H1 (cell line): ENCODE results near the gene CEP85. TPM values are rescaled to one million over a fixed set of nuclear protein-coding genes. Genes with fewer than 3 reads are reported as not detected.

ENCODE experiments used
- CTCF ChIA-PET: fragments of 300-600 bp; sonication (Branson Sonifier 250); formaldehyde crosslinking; loops from one replicate; lab custom pipeline; 2021; ENCODE audit not compliant: partially characterized antibody; lab: Charles Lee
- POLR2A ChIA-PET: fragments of 300-600 bp; sonication (Branson Sonifier 250); formaldehyde crosslinking; loops from one replicate; lab custom pipeline; 2021; ENCODE audit warnings: inconsistent platforms; ENCODE audit not compliant: partially characterized antibody; lab: Charles Lee
- DNase-seq, 2 experiments: peaks; one replicate each; pipeline versions ENCODE4 v3.0.0 to v3.0.0-alpha.2; 2010 to 2022; ENCODE audit warnings: low spot score in 2 of 2, low read depth in 1 of 2, mixed read lengths in 1 of 2
- FAIRE-seq: peaks from 2 replicates; lab custom pipeline; 2011; peaks lifted over from hg19 to GRCh38; lab: Jason Lieb, UNC
- H2AFZ ChIP-seq: 2 replicates; pipeline ENCODE4 v1.8.1; 2012; ENCODE audit warnings: low read length, inconsistent platforms
- H2AK5ac ChIP-seq: 2 replicates; pipeline ENCODE4 v1.6.1; 2013; ENCODE audit warnings: low read depth, low read length
- H2BK120ac ChIP-seq: replicated peaks from 2 replicates; pipeline ENCODE3; 2013; ENCODE audit warnings: low read depth, low read length, inconsistent platforms
- H2BK12ac ChIP-seq: 2 replicates; pipeline ENCODE4 v1.6.1; 2013; ENCODE audit warnings: low read depth, low read length
- H2BK15ac ChIP-seq: 2 replicates; pipeline ENCODE4 v1.6.1; 2013; ENCODE audit warnings: low read length
- H2BK20ac ChIP-seq: 2 replicates; pipeline ENCODE4 v1.6.1; 2013; ENCODE audit warnings: low read length
- H2BK5ac ChIP-seq: 2 replicates; pipeline ENCODE4 v1.6.1; 2013; ENCODE audit warnings: low read depth, low read length
- H3K14ac ChIP-seq: 2 replicates; pipeline ENCODE4 v1.6.1; 2013; ENCODE audit warnings: inconsistent platforms; ENCODE audit not compliant: insufficient read length
- H3K18ac ChIP-seq: 2 replicates; pipeline ENCODE4 v1.6.1; 2013; ENCODE audit warnings: low read length; ENCODE audit errors: extremely low read depth
- H3K23ac ChIP-seq: 2 replicates; pipeline ENCODE4 v1.6.1; 2013; ENCODE audit warnings: inconsistent platforms; ENCODE audit not compliant: insufficient read length
- H3K23me2 ChIP-seq: 2 replicates; pipeline ENCODE4 v1.6.1; 2013; ENCODE audit warnings: low read depth, low read length
- H3K27ac ChIP-seq: 2 replicates; pipeline ENCODE4 v1.6.1; 2011; ENCODE audit warnings: low read depth, low read length, inconsistent platforms
- H3K27me3 ChIP-seq, 4 experiments: replicated peaks in 1 of 4; 1 replicate in 1 of 4; 2 replicates in 3 of 4; pipeline versions ENCODE4 v1.6.1 to v1.8.1; 2011 to 2013; ENCODE audit warnings: low read length in 3 of 4, mild to moderate bottlenecking in 3 of 4, inconsistent platforms in 2 of 4, mixed read lengths in 2 of 4, moderate library complexity in 1 of 4; ENCODE audit not compliant: control insufficient read depth in 3 of 4, insufficient read depth in 3 of 4; ENCODE audit errors: extremely low read depth in 1 of 4
- H3K36me3 ChIP-seq, 4 experiments: 2 replicates each; pipeline versions ENCODE4 v1.6.1 to v1.8.1; 2011 to 2013; ENCODE audit warnings: mild to moderate bottlenecking in 4 of 4, low read length in 3 of 4, moderate library complexity in 2 of 4, control low read depth in 1 of 4, inconsistent platforms in 1 of 4; ENCODE audit not compliant: insufficient read depth in 4 of 4, control insufficient read depth in 2 of 4
- H3K4ac ChIP-seq: replicated peaks from 2 replicates; pipeline ENCODE3; 2013; ENCODE audit warnings: low read length, low read depth, mixed read lengths, inconsistent platforms; ENCODE audit not compliant: insufficient read length
- H3K4me1 ChIP-seq, 4 experiments: replicated peaks in 1 of 4; 1 replicate in 1 of 4; 2 replicates in 3 of 4; pipeline versions ENCODE4 v1.6.1 to v1.8.1; 2011 to 2013; ENCODE audit warnings: low read length in 3 of 4, inconsistent platforms in 2 of 4, mixed read lengths in 1 of 4; ENCODE audit not compliant: insufficient read depth in 4 of 4, control insufficient read depth in 3 of 4
- H3K4me2 ChIP-seq, 2 experiments: 2 replicates each; pipeline versions ENCODE4 v1.6.1 to v1.8.1; 2011 to 2013; ENCODE audit warnings: low read depth in 2 of 2, low read length in 2 of 2, control low read depth in 1 of 2, inconsistent platforms in 1 of 2, mild to moderate bottlenecking in 1 of 2; ENCODE audit not compliant: insufficient read depth in 1 of 2
- H3K4me3 ChIP-seq, 4 experiments: fragments of 200-600, 300-600 bp in 1 of 4; sonication (generic), shearing (Covaris generic), sonication (Bioruptor Twin) in 1 of 4; 2 replicates each; pipeline versions ENCODE4 v1.5.1 to v1.8.1; 2011 to 2016; ENCODE audit warnings: low read length in 4 of 4, low read depth in 3 of 4, control low read depth in 2 of 4, inconsistent platforms in 2 of 4, mild to moderate bottlenecking in 2 of 4, mixed read lengths in 1 of 4, moderate library complexity in 1 of 4; ENCODE audit not compliant: insufficient read depth in 2 of 4; ENCODE audit errors: extremely low read depth in 1 of 4
- H3K56ac ChIP-seq: replicated peaks from 2 replicates; pipeline ENCODE3; 2013; ENCODE audit warnings: low read depth, mild to moderate bottlenecking, mixed read lengths, low read length, inconsistent platforms; ENCODE audit not compliant: insufficient read length
- H3K79me1 ChIP-seq: 2 replicates; pipeline ENCODE4 v1.6.1; 2013; ENCODE audit warnings: low read depth, low read length, control low read depth
- H3K79me2 ChIP-seq, 2 experiments: 2 replicates each; pipeline versions ENCODE4 v1.6.1 to v1.8.1; 2012 to 2013; ENCODE audit warnings: low read length in 2 of 2, mild to moderate bottlenecking in 2 of 2, inconsistent platforms in 1 of 2; ENCODE audit not compliant: insufficient read depth in 2 of 2, control insufficient read depth in 1 of 2
- H3K9ac ChIP-seq, 4 experiments: replicated peaks in 1 of 4; 1 replicate in 1 of 4; 2 replicates in 3 of 4; pipeline versions ENCODE4 v1.6.1 to v1.8.1; 2011 to 2013; ENCODE audit warnings: low read depth in 3 of 4, low read length in 3 of 4, control low read depth in 2 of 4, mild to moderate bottlenecking in 2 of 4, moderate library complexity in 2 of 4, inconsistent platforms in 1 of 4; ENCODE audit errors: extremely low read depth in 1 of 4
- H3K9me3 ChIP-seq, 2 experiments: 2 replicates each; pipeline versions ENCODE4 v1.6.1 to v1.8.1; 2012 to 2013; ENCODE audit warnings: mild to moderate bottlenecking in 2 of 2, moderate library complexity in 2 of 2, control low read depth in 1 of 2, inconsistent platforms in 1 of 2, low read depth in 1 of 2, low read length in 1 of 2, mixed read lengths in 1 of 2; ENCODE audit not compliant: insufficient read depth in 2 of 2
- H4K20me1 ChIP-seq, 2 experiments: replicated peaks in 1 of 2; 2 replicates each; pipeline versions ENCODE3 to v1.8.1; 2011 to 2013; ENCODE audit warnings: inconsistent platforms in 2 of 2, low read length in 2 of 2, mild to moderate bottlenecking in 1 of 2; ENCODE audit not compliant: insufficient read depth in 2 of 2, control insufficient read depth in 1 of 2
- H4K5ac ChIP-seq: 2 replicates; pipeline ENCODE4 v1.6.1; 2013; ENCODE audit warnings: low read length, low read depth, mixed read lengths, inconsistent platforms; ENCODE audit not compliant: insufficient read length
- H4K8ac ChIP-seq: 2 replicates; pipeline ENCODE4 v1.8.0; 2013; ENCODE audit warnings: mild to moderate bottlenecking, moderate library complexity, low read length, inconsistent platforms; ENCODE audit not compliant: insufficient read depth; ENCODE audit errors: extremely low read depth
- H4K91ac ChIP-seq: replicated peaks from 2 replicates; pipeline ENCODE3; 2013; ENCODE audit warnings: low read length, mixed read lengths, inconsistent platforms; ENCODE audit not compliant: insufficient read length
- GTF2F1 ChIP-seq: IDR thresholded peaks from 2 replicates; pipeline ENCODE4 v1.6.1; 2012; ENCODE audit warnings: low read depth, low read length, improper control_type of control experiment, borderline replicate concordance
- NRF1 ChIP-seq: IDR thresholded peaks from 2 replicates; pipeline ENCODE4 v1.6.1; 2011; ENCODE audit warnings: mild to moderate bottlenecking, low read depth, low read length, improper control_type of control experiment
- SIX5 ChIP-seq: IDR thresholded peaks from 2 replicates; pipeline ENCODE4 v1.6.1; 2011; ENCODE audit warnings: mild to moderate bottlenecking, low read depth, low read length
- SP2 ChIP-seq: IDR thresholded peaks from 2 replicates; pipeline ENCODE4 v1.6.1; 2012; ENCODE audit warnings: mild to moderate bottlenecking, low read length, inconsistent platforms
- TAF1 ChIP-seq: IDR thresholded peaks from 2 replicates; pipeline ENCODE4 v1.6.1; 2011; ENCODE audit warnings: mild to moderate bottlenecking, low read depth, low read length
- USF2 ChIP-seq: IDR thresholded peaks from 2 replicates; pipeline ENCODE4 v1.6.1; 2011; ENCODE audit warnings: low read length, improper control_type of control experiment
- ZNF274 ChIP-seq: IDR thresholded peaks from 2 replicates; pipeline ENCODE4 v1.7.0; 2012; ENCODE audit warnings: low read length, borderline replicate concordance; ENCODE audit errors: extremely low read depth
- WGBS, 2 experiments: shearing (Covaris generic) in 1 of 2; methylation state at CpG; one replicate each; pipeline versions ENCODE4 v1.1.6 to v1.1.7; 2013 to 2015; ENCODE audit warnings: low lambda C conversion rate in 2 of 2, mixed read lengths in 2 of 2, inconsistent platforms in 1 of 2, low coverage in 1 of 2, missing lambda C conversion rate in 1 of 2; ENCODE audit not compliant: insufficient replicate concordance in 2 of 2, insufficient coverage in 1 of 2, insufficient read length in 1 of 2; ENCODE audit errors: extremely low coverage in 1 of 2, missing lambda C conversion rate in 1 of 2; 5-methylcytosine and 5-hydroxymethylcytosine counted together
- polyA plus RNA-seq, 7 experiments: library from polyadenylated mRNA; depleted of rRNA in 3 of 7; stranded (reverse) in 5 of 7; unstranded in 2 of 7; fragments of >200 nt in 5 of 7; fragments of 200-250 nt in 2 of 7; gene quantifications; 1 replicate in 5 of 7; 2 replicates in 1 of 7; 4 replicates in 1 of 7; pipeline versions ENCODE4 v1.2.1 to v1.2.3, GENCODE V29; 2011 to 2013; ENCODE audit warnings: missing spikeins in 2 of 7, mixed read lengths in 2 of 7
- total RNA-seq: library from RNA; stranded (reverse); fragmentation: NEBNext Ultra II Directional; extraction: Animal tissue kit (Norgen Biotek cat#: 25700); gene quantifications from 2 replicates; pipeline ENCODE4 v1.2.1, GENCODE V29; 2021
- TF ChIP-seq, protein P1 (sequence below): IDR thresholded peaks from 2 replicates; pipeline ENCODE4 v1.6.1; 2012; ENCODE audit warnings: low read length, inconsistent platforms
- TF ChIP-seq, protein P2 (sequence below): IDR thresholded peaks from 2 replicates; pipeline ENCODE4 v1.6.1; 2011; ENCODE audit warnings: low read depth, mild to moderate bottlenecking, low read length; ENCODE audit not compliant: insufficient read depth

Gene CEP85
- total and polyA plus RNA-seq, 2 of the 8 experiments (the other 6 are each of a cell fraction or from before 2014, with no cell fraction given), result 40.4 to 43.7 TPM

DNA sequence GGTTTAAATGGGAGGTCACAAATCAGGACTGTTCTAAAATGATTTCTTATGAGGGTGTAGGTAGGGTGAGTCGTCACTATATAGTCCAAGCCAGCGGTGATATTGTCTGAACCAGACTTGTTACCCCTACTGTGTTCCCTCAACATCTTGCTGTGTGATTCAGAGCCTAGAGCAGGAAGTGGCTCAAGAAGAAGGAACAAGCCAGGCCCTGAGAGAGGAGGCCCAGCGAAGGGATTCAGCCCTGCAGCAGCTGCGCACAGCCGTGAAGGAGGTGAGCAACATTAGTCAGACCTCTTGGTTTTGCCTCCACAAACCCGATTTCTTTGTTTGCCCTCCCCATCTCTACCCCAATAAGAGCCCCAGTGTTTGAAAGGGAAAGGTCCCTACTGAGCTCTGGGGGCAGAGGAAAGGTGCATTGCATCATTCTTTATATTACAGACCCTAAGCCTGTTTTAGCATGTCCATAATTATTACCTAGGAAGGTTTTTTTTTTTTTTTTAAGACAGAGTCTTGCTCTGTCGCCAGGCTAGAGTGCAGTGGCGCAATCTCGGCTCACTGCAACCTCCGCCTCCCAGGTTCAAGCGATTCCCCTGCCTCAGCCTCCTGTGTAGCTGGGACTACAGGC is 40.9 kb downstream of the CEP85 start:
- H3K9me3 ChIP-seq, result no peaks in the 10 kb centered on the region
- FAIRE-seq (no peak), DNase-seq (no peak)
- peaks cover 2 to 13% (median 5%) of the 10 kb centered on the region in 4 experiments for H3K4me1 ChIP-seq
- no peak overlapping the region for H3K4ac ChIP-seq
- no peaks in the 10 kb centered on the region; the same call in 1 of the 2 replicates for H3K23me2 ChIP-seq
- no peak overlapping the region for H4K5ac ChIP-seq
- peaks cover 2 to 9% of the 10 kb centered on the region in 2 experiments for H4K20me1 ChIP-seq
- H3K27me3 ChIP-seq, result no peaks in the 10 kb centered on the region
- WGBS, 2 experiments, result 95% methylated on average over 10 of the region's 11 CpGs; no CpG with 5 or more reads in 1 of the 2 experiments
- no peak overlapping the region for H3K23ac ChIP-seq
- no peak overlapping the region for H4K91ac ChIP-seq
- ChIA-PET POLR2A (interaction anchor here (0.8 to 1.9 kb wide), 5 partner anchors 10 to 197 kb away, joined by 3 to 5 read pairs (median 4); partner anchors contain the start of gene LIN28A), CTCF (interaction anchor here (0.7 to 39.7 kb wide), 23 partner anchors 10 to 430 kb away, joined by 3 to 1530 read pairs (median 4); partner anchors contain the start of genes CATSPER4, CD52, CEP85 and CNKSR1)
- H2BK15ac ChIP-seq, result no peak overlapping the region
- H2BK20ac ChIP-seq, result no peak overlapping the region
- no peak overlapping the region for H3K4me3 ChIP-seq
- H3K27ac ChIP-seq, result peak overlapping the region; percentile 26; the same call in 1 of the 2 replicates
- no peak overlapping the region for H2BK12ac ChIP-seq
- no peak overlapping the region for H2AFZ ChIP-seq
- no peak overlapping the region for H2AK5ac ChIP-seq
- peaks cover 34 to 59% (median 54%) of the 10 kb centered on the region in 4 experiments for H3K36me3 ChIP-seq
- no peak overlapping the region for H3K9ac ChIP-seq
- no peaks in the 10 kb centered on the region for H3K79me2 ChIP-seq
- peak overlapping the region; percentile 2; the same call in 1 of the 2 replicates for H2BK5ac ChIP-seq
- H2BK120ac ChIP-seq, result no peak overlapping the region
- no peaks in the 10 kb centered on the region for H3K79me1 ChIP-seq
- no peak overlapping the region for H4K8ac ChIP-seq
- no peak overlapping the region for H3K56ac ChIP-seq
- no peak overlapping the region for H3K14ac ChIP-seq
- no peak overlapping the region for H3K4me2 ChIP-seq
- H3K18ac ChIP-seq, result no peak overlapping the region
- TF ChIP-seq ZNF274 (no peak), SIX5 (no peak), SP2 (no peak), USF2 (no peak), GTF2F1 (no peak), TAF1 (no peak), NRF1 (no peak)
- TF ChIP-seq, protein P1, sequence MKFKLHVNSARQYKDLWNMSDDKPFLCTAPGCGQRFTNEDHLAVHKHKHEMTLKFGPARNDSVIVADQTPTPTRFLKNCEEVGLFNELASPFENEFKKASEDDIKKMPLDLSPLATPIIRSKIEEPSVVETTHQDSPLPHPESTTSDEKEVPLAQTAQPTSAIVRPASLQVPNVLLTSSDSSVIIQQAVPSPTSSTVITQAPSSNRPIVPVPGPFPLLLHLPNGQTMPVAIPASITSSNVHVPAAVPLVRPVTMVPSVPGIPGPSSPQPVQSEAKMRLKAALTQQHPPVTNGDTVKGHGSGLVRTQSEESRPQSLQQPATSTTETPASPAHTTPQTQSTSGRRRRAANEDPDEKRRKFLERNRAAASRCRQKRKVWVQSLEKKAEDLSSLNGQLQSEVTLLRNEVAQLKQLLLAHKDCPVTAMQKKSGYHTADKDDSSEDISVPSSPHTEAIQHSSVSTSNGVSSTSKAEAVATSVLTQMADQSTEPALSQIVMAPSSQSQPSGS, result no peak
- TF ChIP-seq, protein P2, sequence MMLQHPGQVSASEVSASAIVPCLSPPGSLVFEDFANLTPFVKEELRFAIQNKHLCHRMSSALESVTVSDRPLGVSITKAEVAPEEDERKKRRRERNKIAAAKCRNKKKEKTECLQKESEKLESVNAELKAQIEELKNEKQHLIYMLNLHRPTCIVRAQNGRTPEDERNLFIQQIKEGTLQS, result no peak
